ENCODE measurements around the gene CNTNAP5. TPM values are rescaled to one million over a fixed set of nuclear protein-coding genes. Genes with fewer than 3 reads are reported as not detected.

Gene CNTNAP5
- total and polyA plus RNA-seq, 2 of the 8 experiments (the other 6 are each of a cell fraction or from before 2014, with no cell fraction given): 0.11 to 0.76 TPM

DNA sequence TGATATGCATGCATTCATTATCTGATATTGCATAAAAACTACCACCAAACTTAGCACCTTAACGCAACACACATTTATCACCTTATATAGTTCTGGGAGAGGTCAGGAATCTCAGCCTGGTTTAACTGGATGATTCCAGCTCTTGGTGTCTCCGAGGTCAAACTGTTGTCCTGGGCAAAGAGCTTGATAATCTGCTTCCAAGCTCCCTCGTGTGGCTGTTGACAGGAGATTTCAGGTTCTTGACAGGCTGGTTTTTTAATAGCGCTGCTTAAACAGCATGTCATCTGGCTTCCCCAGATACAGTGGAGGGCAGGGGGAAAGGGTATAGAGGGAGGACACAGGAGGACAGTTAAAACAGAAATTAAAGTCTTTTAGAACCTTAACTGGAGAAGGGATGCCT is 785.0 kb downstream of the CNTNAP5 start:
- Histone ChIP-seq H3K36me3 (ENCODE audit: control insufficient read depth in 2 of 4, insufficient read depth in 4 of 4, low read length in 3 of 4) (no peaks in the 10 kb centered on the region), H3K23ac (ENCODE audit: insufficient read length) (no peak overlapping the region), H2AK5ac (ENCODE audit: low read depth, low read length) (no peak overlapping the region), H3K9me3 (ENCODE audit: insufficient read depth in 2 of 2, low read depth in 1 of 2, low read length in 1 of 2) (no peaks in the 10 kb centered on the region), H2BK15ac (ENCODE audit: low read length) (no peak overlapping the region), H4K91ac (replicated peaks; ENCODE audit: insufficient read length, low read length) (no peak overlapping the region), H3K18ac (ENCODE audit: extremely low read depth, low read length) (no peak overlapping the region), H3K4me3 (ENCODE audit: extremely low read depth in 1 of 4, insufficient read depth in 2 of 4, low read depth in 3 of 4, low read length in 4 of 4) (no peak overlapping the region), H2BK5ac (ENCODE audit: low read depth, low read length) (no peak overlapping the region), H2AFZ (ENCODE audit: low read length) (no peak overlapping the region), H3K4me2 (ENCODE audit: insufficient read depth in 1 of 2, low read depth in 2 of 2, low read length in 2 of 2) (no peak overlapping the region), H2BK20ac (ENCODE audit: low read length) (no peak overlapping the region), H4K5ac (ENCODE audit: insufficient read length, low read depth, low read length) (no peak overlapping the region), H3K4ac (replicated peaks; ENCODE audit: insufficient read length, low read depth, low read length) (no peak overlapping the region), H3K27ac (ENCODE audit: low read depth, low read length) (no peak overlapping the region), H3K79me1 (ENCODE audit: low read depth, low read length) (no peaks in the 10 kb centered on the region), H3K79me2 (ENCODE audit: control insufficient read depth in 1 of 2, insufficient read depth in 2 of 2, low read length in 2 of 2) (no peaks in the 10 kb centered on the region), H3K4me1 (replicated peaks in 1 of 4; ENCODE audit: control insufficient read depth in 3 of 4, insufficient read depth in 4 of 4, low read length in 3 of 4) (no peaks in the 10 kb centered on the region), H4K8ac (ENCODE audit: extremely low read depth, insufficient read depth, low read length) (no peak overlapping the region), H3K9ac (replicated peaks in 1 of 4; ENCODE audit: extremely low read depth in 1 of 4, low read depth in 3 of 4, low read length in 3 of 4) (no peak overlapping the region), H3K27me3 (replicated peaks in 1 of 4; ENCODE audit: control insufficient read depth in 3 of 4, extremely low read depth in 1 of 4, insufficient read depth in 3 of 4, low read length in 3 of 4) (no peaks in the 10 kb centered on the region), H3K56ac (replicated peaks; ENCODE audit: insufficient read length, low read depth, low read length) (no peak overlapping the region), H3K23me2 (ENCODE audit: low read depth, low read length) (no peaks in the 10 kb centered on the region), H4K20me1 (replicated peaks in 1 of 2; ENCODE audit: control insufficient read depth in 1 of 2, insufficient read depth in 2 of 2, low read length in 2 of 2) (no peaks in the 10 kb centered on the region), H3K14ac (ENCODE audit: insufficient read length) (no peak overlapping the region), H2BK120ac (replicated peaks; ENCODE audit: low read depth, low read length) (no peak overlapping the region), H2BK12ac (ENCODE audit: low read depth, low read length) (no peak overlapping the region)
- WGBS, 2 experiments (ENCODE audit: extremely low coverage in 1 of 2, insufficient coverage in 1 of 2, insufficient read length in 1 of 2, insufficient replicate concordance in 2 of 2, low coverage in 1 of 2, low lambda C conversion rate in 2 of 2, missing lambda C conversion rate in 1 of 2): 57% methylated on average over 4 of the region's 4 CpGs; no CpG with 5 or more reads in 1 of the 2 experiments
- ChIA-PET POLR2A (ENCODE audit: partially characterized antibody) (no interaction called here), CTCF (ENCODE audit: partially characterized antibody) (interaction anchor here (0.6 to 3.7 kb wide), 12 partner anchors 9 to 783 kb away, joined by 3 to 23 read pairs (median 3); partner anchors contain the start of gene CNTNAP5)
- TF ChIP-seq, protein P1, sequence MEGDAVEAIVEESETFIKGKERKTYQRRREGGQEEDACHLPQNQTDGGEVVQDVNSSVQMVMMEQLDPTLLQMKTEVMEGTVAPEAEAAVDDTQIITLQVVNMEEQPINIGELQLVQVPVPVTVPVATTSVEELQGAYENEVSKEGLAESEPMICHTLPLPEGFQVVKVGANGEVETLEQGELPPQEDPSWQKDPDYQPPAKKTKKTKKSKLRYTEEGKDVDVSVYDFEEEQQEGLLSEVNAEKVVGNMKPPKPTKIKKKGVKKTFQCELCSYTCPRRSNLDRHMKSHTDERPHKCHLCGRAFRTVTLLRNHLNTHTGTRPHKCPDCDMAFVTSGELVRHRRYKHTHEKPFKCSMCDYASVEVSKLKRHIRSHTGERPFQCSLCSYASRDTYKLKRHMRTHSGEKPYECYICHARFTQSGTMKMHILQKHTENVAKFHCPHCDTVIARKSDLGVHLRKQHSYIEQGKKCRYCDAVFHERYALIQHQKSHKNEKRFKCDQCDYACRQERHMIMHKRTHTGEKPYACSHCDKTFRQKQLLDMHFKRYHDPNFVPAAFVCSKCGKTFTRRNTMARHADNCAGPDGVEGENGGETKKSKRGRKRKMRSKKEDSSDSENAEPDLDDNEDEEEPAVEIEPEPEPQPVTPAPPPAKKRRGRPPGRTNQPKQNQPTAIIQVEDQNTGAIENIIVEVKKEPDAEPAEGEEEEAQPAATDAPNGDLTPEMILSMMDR (IDR thresholded peaks at IDR 0.05; ENCODE audit: control extremely low read depth in 1 of 3, insufficient read depth in 1 of 3, low read depth in 1 of 3, low read length in 3 of 3): peak; percentile 12 to 64 (median 63)
- TF ChIP-seq RAD21 (IDR thresholded peaks at IDR 0.05 in 1 of 2, conservative IDR thresholded peaks at IDR 0.05 in 1 of 2; ENCODE audit: low read depth in 2 of 2, low read length in 2 of 2): peak; percentile 84 to 85
- TF ChIP-seq FOSL1 (IDR thresholded peaks at IDR 0.05; ENCODE audit: insufficient read depth, low read depth, low read length): no peak
- peak; percentile 72 for FAIRE-seq
- DNase-seq (ENCODE audit: low read depth in 1 of 2, low spot score in 2 of 2): peak; percentile 27 to 45

All from H1 (cell line).